Astrocyte (in vitro differentiated cells and primary cell): ENCODE measurements around the gene CADM1.

Source experiments
- EZH2 ChIP-seq: IDR thresholded peaks from 2 replicates; pipeline ENCODE4 v1.6.1; 2012; ENCODE audit warnings: mild to moderate bottlenecking, low read length, inconsistent platforms; ENCODE audit not compliant: insufficient read depth
- TF ChIP-seq, protein P1 (sequence below): IDR thresholded peaks from 2 replicates; pipeline ENCODE4 v1.5.1; 2011; ENCODE audit warnings: low read depth, mild to moderate bottlenecking, inconsistent platforms, low read length, moderate library complexity; ENCODE audit not compliant: insufficient read depth

DNA sequence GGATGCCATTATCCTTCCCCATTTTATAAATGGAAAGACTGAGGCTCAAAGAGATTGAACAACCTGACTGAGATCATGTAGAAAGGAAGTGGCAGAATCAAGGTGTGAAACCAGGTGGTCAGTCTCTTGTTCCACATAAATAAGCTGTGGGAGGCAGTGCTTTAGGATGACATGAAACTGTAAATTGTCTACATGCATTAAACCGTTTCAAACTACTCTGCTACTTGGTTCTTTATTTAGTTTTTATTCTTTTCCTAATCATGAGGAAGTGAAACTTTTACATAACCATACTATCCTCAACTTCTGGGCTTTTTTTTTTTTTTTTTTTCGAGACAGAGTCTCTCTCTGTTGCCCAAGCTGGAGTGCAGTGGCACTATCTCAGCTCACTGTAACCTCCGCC, 34.9 kb downstream of the CADM1 start:
- no peak for TF ChIP-seq EZH2
- TF ChIP-seq, protein P1, sequence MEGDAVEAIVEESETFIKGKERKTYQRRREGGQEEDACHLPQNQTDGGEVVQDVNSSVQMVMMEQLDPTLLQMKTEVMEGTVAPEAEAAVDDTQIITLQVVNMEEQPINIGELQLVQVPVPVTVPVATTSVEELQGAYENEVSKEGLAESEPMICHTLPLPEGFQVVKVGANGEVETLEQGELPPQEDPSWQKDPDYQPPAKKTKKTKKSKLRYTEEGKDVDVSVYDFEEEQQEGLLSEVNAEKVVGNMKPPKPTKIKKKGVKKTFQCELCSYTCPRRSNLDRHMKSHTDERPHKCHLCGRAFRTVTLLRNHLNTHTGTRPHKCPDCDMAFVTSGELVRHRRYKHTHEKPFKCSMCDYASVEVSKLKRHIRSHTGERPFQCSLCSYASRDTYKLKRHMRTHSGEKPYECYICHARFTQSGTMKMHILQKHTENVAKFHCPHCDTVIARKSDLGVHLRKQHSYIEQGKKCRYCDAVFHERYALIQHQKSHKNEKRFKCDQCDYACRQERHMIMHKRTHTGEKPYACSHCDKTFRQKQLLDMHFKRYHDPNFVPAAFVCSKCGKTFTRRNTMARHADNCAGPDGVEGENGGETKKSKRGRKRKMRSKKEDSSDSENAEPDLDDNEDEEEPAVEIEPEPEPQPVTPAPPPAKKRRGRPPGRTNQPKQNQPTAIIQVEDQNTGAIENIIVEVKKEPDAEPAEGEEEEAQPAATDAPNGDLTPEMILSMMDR = no peak
